ENCODE data around the gene FLVCR1. TPM values are rescaled to one million over a fixed set of nuclear protein-coding genes. Genes with fewer than 3 reads are reported as not detected.

FLVCR1 gene
- total RNA-seq, 4 donors from 2014 or later, result 2.0 to 28.9 (median 7.6) TPM

DNA sequence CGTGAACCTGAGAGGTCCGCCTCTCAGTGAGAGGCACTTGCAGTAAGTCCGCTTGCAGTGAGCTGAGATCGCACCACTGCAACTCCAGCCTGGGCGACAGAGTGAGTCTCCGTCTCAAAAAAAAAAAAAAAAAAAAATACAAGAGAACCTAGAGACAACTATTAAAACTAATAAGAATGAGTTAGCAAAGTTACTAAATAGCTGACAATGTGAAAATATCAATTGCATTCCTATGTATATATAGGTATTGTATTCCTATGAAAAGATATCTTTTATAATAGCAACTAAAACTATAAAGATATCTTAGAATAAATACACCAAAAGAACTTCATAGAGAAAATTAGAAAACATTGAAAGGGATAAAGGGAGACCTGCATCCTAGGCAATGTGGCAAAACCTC lies 20.3 kb downstream of the FLVCR1 start:
- Histone ChIP-seq H3K4me1 (no peaks in the 10 kb centered on the region), H3K27me3 (no peaks in the 10 kb centered on the region), H3K36me3 (no peaks in the 10 kb centered on the region), H3K9me3 (no peaks in the 10 kb centered on the region), H3K4me3 (no peak overlapping the region), H3K27ac (no peak overlapping the region)
- intact Hi-C loops (cut with DNase I; ENCODE audit: low total_unique reads), result no loop called here
- TF ChIP-seq POLR2A (IDR thresholded peaks at IDR 0.05) (no peak), CTCF (IDR thresholded peaks at IDR 0.05) (no peak)
- no peak for DNase-seq

DNA sequence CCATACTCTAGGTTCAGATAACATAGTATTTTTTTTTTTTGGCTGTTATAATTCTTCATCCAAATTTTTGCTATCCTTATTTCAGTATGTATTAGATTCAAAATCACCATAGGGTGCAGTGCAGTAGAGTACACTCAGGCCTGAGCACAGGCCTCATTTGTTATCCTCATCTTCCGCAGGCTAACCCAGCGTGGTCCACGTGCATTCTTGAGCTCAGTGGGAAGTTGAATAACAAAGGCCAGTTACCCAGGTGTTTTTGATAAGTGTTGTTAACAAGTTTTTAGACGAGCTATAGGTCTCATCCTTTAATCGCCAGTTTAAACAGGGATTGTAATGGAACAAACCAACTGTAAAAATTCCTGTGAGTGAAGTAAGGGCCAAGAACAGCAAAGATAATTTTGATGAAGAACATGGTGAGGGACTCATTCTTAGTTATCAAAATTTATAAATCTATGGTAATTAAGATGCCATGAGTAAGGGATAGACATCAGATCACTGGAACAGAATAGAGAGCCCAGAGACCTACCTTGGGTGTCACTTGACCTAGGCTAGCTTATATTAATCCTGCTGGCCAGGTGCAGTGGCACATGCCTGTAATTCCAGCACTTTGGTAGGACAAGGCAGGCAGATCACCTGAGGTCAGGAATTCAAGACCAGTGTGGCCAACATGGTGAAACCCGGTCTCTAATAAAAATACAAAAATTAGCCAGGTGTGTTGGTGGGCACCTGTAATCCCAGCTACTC lies 22.0 kb downstream of the FLVCR1 start:
- TF ChIP-seq POLR2A (IDR thresholded peaks at IDR 0.05) (no peak), CTCF (IDR thresholded peaks at IDR 0.05) (no peak)
- no peak for DNase-seq
- Histone ChIP-seq H3K4me1 (no peaks in the 10 kb centered on the region), H3K4me3 (no peak overlapping the region), H3K27ac (no peak overlapping the region), H3K27me3 (no peaks in the 10 kb centered on the region), H3K36me3 (no peaks in the 10 kb centered on the region), H3K9me3 (no peaks in the 10 kb centered on the region)
- intact Hi-C loops (cut with DNase I; ENCODE audit: low total_unique reads), result no loop called here

- DNase-seq, result no peak
- TF ChIP-seq POLR2A (IDR thresholded peaks at IDR 0.05), result no peak
- no peak for TF ChIP-seq CTCF (IDR thresholded peaks at IDR 0.05)
- Histone ChIP-seq H3K27ac (no peak overlapping the region), H3K4me1 (no peaks in the 10 kb centered on the region), H3K27me3 (no peaks in the 10 kb centered on the region), H3K9me3 (no peaks in the 10 kb centered on the region), H3K36me3 (no peaks in the 10 kb centered on the region), H3K4me3 (no peak overlapping the region)
- intact Hi-C loops (cut with DNase I; ENCODE audit: low total_unique reads), result no loop called here
These were observed 26.5 kb downstream of the FLVCR1 start for GRCh38 chr1:212884592-212884991.

DNA sequence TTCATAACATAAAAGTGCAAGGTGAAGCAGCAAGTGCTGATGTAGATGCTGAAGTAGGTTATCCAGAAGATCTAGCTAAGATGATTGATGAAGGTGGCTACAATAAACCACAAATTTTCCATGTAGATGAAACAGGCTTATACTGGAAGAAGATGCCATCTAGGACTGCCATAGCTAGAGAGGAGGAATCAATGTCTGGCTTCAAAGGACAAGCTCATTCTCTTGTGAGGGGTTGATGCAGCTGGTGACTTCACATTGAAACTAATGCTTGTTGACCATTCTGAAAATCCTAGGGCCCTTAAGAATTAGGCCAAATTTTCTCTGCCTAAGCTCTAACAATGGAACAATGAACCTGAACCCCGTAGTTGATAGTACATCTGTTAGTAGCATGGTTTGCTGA lies 34.0 kb downstream of the FLVCR1 start:
- Histone ChIP-seq H3K36me3 (no peaks in the 10 kb centered on the region), H3K4me1 (no peaks in the 10 kb centered on the region), H3K27ac (no peak overlapping the region), H3K4me3 (no peak overlapping the region), H3K27me3 (no peaks in the 10 kb centered on the region), H3K9me3 (no peaks in the 10 kb centered on the region)
- intact Hi-C loops (cut with DNase I; ENCODE audit: low total_unique reads), result no loop called here
- TF ChIP-seq CTCF (IDR thresholded peaks at IDR 0.05) (no peak), POLR2A (IDR thresholded peaks at IDR 0.05) (no peak)
- no peak for DNase-seq

GRCh38 chr1:212899845-212900244 lies 41.8 kb downstream of the FLVCR1 start:
- H3K36me3 ChIP-seq, result no peaks in the 10 kb centered on the region
- H3K4me3 ChIP-seq, result no peak overlapping the region
- intact Hi-C loops (cut with DNase I; ENCODE audit: low total_unique reads), result no loop called here
- no peak for TF ChIP-seq CTCF (IDR thresholded peaks at IDR 0.05)
- no peak for TF ChIP-seq POLR2A (IDR thresholded peaks at IDR 0.05)
- no peak for DNase-seq
- no peaks in the 10 kb centered on the region for H3K9me3 ChIP-seq
- H3K27ac ChIP-seq, result no peak overlapping the region
- H3K4me1 ChIP-seq, result no peaks in the 10 kb centered on the region
- H3K27me3 ChIP-seq, result no peaks in the 10 kb centered on the region

Measured in uterus (tissue), 4 donors.